NCI-H226 (cell line): ENCODE data around the gene PRDM4.
A peak's percentile ranks its signal among the peaks of the same experiment; 100 is the strongest.

ENCODE experiments used
- DNase-seq: peaks from one replicate; pipeline ENCODE4 v3.0.0-alpha.2; 2015

The PRDM4 gene

DNA sequence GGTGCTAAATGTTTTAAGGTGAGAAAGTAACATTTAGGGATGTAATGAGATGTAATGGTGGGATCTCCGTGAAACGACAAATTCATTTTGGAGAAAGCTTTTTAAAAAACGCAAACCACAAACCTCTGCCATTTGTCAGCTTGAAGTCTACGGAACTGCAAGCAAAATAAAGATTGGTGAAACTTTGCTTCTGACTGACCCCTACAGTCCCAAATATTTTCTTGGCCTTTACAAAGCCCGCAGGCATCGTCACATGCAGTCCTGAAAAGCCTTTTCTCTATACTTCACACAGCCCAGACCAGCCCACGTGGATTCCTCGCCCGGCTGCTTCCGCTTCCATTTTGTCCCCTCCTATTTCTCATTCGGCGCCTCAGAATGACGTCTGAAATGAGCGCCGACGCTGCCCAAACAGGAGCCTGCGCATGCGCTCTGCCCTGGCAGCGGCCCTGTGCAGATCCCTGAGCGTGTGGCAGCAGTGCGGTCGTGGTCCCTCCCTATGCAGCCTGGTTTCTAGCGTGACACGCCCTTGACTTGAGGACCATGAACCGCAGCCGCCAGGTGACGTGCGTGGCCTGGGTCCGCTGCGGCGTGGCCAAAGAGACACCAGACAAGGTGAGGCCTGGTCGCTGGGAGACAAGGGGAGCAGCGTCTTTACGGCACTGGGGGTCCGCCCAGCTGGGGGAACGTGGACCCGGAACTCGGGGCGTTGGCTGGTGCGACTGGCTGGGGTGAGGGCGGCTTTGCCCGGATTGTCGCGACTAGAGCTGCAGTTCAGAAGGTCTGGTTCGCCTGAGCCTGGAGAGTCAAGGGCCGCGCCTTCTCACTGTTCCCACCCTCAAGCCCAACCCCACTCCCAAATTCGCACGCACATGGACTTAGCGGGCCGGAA, 75.3 kb downstream of the PRDM4 start, which contains the start of gene PWP1:
TSS of gene PWP1 (plus strand) at position 440 of the 889 bp plus-strand sequence. CDS start at position 541, 101 bp downstream.
- peak; percentile 85 for DNase-seq

DNA sequence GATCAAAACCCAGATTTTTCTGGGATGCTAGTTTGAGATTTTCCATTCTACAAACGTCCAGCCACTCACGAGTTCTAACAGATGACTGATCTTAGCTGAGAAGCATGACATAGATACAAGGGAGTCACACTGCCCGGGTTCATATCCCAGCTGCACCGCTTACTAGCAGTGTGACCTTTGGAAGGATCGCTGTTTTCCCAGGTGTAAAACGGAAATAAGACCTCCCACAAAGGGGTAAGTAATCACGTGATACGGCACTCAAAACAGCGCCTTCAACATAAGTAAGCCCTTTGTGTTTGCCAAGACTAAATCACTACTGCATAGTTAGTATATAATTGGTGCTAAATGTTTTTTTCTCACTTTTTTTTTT, 76.0 kb downstream of the PRDM4 start:
- DNase-seq, result no peak

DNA sequence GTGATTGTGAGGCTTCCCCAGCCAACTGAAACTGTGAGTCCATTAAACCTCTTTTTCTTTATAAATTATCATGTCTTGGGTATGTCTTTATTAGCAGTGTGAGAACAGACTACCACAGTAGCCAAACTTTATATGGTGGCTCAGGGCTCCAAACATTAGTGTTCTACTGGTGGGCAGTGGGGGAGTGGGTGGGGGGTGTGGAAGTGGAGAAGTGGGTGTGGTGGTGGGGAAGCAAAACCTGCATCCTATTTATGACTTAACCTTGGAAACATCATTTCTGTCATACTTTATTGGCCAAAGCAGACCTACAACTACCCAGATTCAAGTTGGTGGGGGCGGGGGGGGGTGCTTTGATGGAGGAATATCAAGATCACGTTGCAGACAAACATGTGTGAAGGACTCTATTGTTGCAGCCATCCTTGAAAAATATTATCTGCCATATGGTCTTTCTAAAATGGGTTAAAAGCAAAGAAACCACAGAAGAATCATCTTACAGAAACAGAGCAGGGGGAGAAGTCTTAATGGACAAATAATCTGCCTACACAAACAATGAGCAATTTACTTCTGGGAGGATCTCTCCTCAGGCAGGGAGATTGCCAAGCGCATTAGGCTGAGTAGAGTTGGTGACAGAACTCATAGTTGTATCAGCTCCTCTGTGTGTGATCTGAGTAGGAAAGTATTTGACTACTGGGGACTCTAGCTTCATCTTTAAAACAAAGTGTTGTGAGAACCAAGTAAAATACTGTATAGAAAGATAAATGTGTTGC, 76.7 kb downstream of the PRDM4 start:
- no peak for DNase-seq
